Progenitor cell of endocrine pancreas (in vitro differentiated cells): ENCODE data around the gene ITPR2. TPM values are rescaled to one million over a fixed set of nuclear protein-coding genes. Genes with fewer than 3 reads are reported as not detected.
"Not testable (repeated sequence)": the region's sequence is repeated elsewhere in the genome, so short reads cannot be mapped to it uniquely, and the experiment has no call there.

Source experiments
- DNase-seq: peaks from one replicate; pipeline ENCODE4 v3.0.0; 2021; ENCODE audit warnings: low spot score; ENCODE audit not compliant: unreplicated experiment
- H3K27ac Mint-ChIP-seq: 2 replicates; pipeline ENCODE4 v1.8.0; 2021; ENCODE audit warnings: mild to moderate bottlenecking, moderate library complexity, mixed read lengths
- H3K27me3 Mint-ChIP-seq: 2 replicates; pipeline ENCODE4 v1.8.0; 2021; ENCODE audit warnings: mixed read lengths
- H3K36me3 Mint-ChIP-seq: 2 replicates; pipeline ENCODE4 v1.8.0; 2022; ENCODE audit warnings: mixed read lengths; ENCODE audit not compliant: insufficient read depth
- H3K4me1 Mint-ChIP-seq: 2 replicates; pipeline ENCODE4 v1.8.0; 2021; ENCODE audit warnings: low read depth, mixed read lengths
- H3K4me3 Mint-ChIP-seq: 2 replicates; pipeline ENCODE4 v1.8.0; 2021; ENCODE audit warnings: low read depth, mild to moderate bottlenecking, moderate library complexity, mixed read lengths
- H3K9me3 Mint-ChIP-seq: 2 replicates; pipeline ENCODE4 v1.8.0; 2021; ENCODE audit warnings: low read depth, mixed read lengths
- total RNA-seq: library from RNA; stranded (reverse); gene quantifications from 2 replicates; pipeline ENCODE4 v1.2.1, GENCODE V29; 2021
- TF ChIP-seq, protein P1 (sequence below): fragments of 200-600 bp; sonication (generic); IDR thresholded peaks from one replicate; pipeline ENCODE4 v1.5.0; 2021; ENCODE audit warnings: antibody characterized with exemption, mild to moderate bottlenecking; ENCODE audit not compliant: unreplicated experiment

Gene ITPR2
- total RNA-seq, 1 donor from 2014 or later, result 72.4 TPM

DNA sequence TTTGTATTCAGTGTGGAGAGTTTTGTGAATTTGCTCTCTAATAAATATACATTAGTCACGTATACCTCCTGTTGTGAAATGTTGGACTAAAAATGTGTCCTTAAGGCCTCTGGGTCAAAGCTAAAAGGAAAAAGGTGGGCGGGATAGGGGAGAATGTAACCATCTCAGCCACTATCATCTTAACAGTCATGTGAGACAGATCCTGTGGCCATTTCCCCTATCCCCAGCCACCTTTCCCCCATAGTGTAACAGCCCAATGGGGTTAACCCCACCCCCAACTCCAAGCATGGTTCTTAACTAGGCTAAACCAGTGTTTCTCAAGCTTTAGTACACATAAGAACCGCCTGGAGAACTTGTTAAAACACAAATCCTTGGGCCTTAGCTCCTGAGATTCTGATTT, 6.5 kb upstream of the ITPR2 start:
- no peak overlapping the region for H3K4me3 Mint-ChIP-seq
- peaks cover 7% of the 10 kb centered on the region for H3K9me3 Mint-ChIP-seq
- TF ChIP-seq, protein P1, sequence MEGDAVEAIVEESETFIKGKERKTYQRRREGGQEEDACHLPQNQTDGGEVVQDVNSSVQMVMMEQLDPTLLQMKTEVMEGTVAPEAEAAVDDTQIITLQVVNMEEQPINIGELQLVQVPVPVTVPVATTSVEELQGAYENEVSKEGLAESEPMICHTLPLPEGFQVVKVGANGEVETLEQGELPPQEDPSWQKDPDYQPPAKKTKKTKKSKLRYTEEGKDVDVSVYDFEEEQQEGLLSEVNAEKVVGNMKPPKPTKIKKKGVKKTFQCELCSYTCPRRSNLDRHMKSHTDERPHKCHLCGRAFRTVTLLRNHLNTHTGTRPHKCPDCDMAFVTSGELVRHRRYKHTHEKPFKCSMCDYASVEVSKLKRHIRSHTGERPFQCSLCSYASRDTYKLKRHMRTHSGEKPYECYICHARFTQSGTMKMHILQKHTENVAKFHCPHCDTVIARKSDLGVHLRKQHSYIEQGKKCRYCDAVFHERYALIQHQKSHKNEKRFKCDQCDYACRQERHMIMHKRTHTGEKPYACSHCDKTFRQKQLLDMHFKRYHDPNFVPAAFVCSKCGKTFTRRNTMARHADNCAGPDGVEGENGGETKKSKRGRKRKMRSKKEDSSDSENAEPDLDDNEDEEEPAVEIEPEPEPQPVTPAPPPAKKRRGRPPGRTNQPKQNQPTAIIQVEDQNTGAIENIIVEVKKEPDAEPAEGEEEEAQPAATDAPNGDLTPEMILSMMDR, result no peak
- peaks cover 3% of the 10 kb centered on the region for H3K4me1 Mint-ChIP-seq
- no peak overlapping the region for H3K27ac Mint-ChIP-seq
- H3K36me3 Mint-ChIP-seq, result peaks cover 2% of the 10 kb centered on the region
- no peak for DNase-seq
- peaks cover 6% of the 10 kb centered on the region for H3K27me3 Mint-ChIP-seq

DNA sequence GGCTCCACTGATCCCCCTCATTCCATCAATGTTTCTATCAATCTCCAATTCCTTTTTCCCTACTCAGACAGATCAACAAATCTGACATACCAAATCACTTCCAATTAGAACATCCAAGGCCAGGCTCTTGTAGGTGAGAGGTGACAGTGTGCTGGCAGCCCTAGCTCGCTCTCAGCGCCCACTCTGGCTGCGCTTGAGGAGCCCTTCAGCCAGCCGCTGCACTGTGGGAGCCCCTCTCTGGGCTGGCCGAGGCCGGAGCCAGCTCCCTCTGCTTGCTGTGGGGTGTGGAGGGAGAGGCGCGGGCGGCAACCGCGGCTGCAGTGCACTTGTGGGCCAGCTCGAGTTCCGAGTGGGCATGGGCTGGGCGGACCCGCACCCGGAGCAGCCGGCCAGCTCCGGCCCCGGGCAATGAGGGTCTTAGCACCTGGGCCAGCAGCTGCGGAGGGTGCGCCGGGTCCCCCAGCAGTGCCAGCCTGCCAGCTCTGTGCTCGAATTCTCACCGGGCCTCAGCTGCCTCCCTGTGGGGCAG, 6.0 kb upstream of the ITPR2 start:
- H3K4me3 Mint-ChIP-seq, result no peak overlapping the region
- TF ChIP-seq, protein P1, result no peak
- H3K36me3 Mint-ChIP-seq, result peaks cover 2% of the 10 kb centered on the region
- peaks cover 7% of the 10 kb centered on the region for H3K9me3 Mint-ChIP-seq
- H3K27me3 Mint-ChIP-seq, result peaks cover 6% of the 10 kb centered on the region
- peaks cover 6% of the 10 kb centered on the region for H3K4me1 Mint-ChIP-seq
- no peak overlapping the region for H3K27ac Mint-ChIP-seq
- DNase-seq, result no peak

DNA sequence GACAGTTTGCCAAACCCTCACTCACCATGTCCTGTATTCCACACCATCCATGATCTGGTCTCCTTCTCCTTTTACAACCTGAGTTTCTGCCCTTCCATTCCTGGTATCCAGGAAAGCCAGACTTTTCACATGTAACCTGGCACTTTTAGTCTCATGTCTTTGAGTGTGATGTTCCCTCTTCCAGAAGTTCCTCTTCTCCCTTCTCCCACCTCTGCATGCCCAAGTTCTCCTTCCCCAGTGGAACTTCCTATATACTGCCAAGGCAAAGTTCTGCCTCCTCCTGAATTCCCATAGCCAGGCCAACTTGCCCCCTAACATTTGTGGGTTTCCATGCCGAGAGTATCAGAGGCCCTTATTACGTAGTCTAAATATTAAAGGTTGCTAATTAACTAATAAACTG, 3.2 kb upstream of the ITPR2 start:
- peaks cover 7% of the 10 kb centered on the region for H3K9me3 Mint-ChIP-seq
- no peak overlapping the region for H3K27ac Mint-ChIP-seq
- H3K27me3 Mint-ChIP-seq, result peaks cover 8% of the 10 kb centered on the region
- H3K36me3 Mint-ChIP-seq, result peaks cover 2% of the 10 kb centered on the region
- TF ChIP-seq, protein P1, result no peak
- DNase-seq, result no peak
- no peak overlapping the region for H3K4me3 Mint-ChIP-seq
- peaks cover 17% of the 10 kb centered on the region for H3K4me1 Mint-ChIP-seq

DNA sequence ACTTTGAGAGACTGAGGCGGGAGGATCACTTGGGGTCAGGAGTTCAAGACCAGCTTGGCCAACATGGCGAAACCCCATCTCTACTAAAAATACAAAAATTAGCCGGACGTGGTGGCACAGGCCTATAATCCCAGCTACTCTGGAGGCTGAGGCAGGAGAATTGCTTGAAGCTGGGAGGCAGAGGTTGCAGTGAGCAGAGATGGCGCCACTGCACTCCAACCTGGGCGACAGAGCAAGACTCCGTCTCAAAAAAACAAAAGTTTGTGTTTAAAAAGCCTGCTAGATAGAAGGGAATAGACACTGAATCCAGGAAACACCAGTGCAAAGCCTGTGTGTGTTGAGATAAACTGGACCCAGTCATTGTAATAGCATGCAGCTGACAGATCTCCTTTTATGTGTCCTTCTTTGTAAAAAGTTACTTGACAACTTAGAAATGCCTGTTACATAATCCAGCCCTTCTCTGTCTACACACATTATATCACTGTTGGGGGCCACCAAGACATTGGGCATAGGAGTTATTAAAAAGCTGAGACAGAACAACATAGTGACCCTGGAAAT, 1.6 kb upstream of the ITPR2 start:
- H3K9me3 Mint-ChIP-seq, H3K27ac Mint-ChIP-seq, H3K36me3 Mint-ChIP-seq, DNase-seq: not testable (repeated sequence)
- peak overlapping the region; percentile 94 for H3K4me3 Mint-ChIP-seq
- peaks cover 26% of the 10 kb centered on the region for H3K4me1 Mint-ChIP-seq
- peaks cover 15% of the 10 kb centered on the region for H3K27me3 Mint-ChIP-seq

DNA sequence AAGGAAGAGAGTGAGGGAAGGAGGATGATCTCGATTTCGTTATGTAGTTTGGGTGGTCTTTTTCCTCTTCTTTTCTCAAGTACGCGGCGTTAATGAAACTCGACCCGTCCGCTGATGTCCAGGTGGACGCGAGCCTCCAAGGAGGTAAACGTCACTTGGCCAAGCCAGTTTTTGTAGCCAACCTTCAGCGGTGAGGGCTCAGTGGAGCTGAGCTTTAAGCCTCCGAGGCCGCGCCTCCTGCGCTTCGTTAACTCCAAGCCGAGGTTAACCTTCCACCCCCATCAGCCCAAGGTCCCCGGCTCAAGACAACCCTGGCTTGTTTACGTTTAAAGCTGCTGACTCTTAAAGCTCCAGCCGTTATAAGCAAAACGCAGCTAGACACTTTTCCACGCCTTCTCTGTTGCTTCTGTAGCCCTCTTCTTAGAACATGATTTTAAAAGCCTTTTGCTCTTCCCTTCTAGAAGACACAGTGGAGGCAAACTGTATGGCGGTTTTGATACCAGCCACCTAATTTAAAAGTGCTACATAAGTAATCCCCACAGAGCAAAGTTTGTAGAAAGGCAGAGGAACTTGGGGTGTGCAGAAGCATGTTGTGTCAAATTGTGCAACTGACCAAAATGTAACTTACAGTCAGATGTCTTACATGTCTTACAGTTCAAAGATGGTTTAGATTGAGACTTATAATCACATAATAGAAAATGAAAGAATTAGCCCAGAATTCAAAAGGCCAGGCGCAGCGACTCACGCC, 923 bp upstream of the ITPR2 start:
- peaks cover 4% of the 10 kb centered on the region for H3K9me3 Mint-ChIP-seq
- H3K4me1 Mint-ChIP-seq, result peaks cover 26% of the 10 kb centered on the region
- TF ChIP-seq, protein P1, result no peak
- peak; percentile 54 for DNase-seq
- peak overlapping the region; percentile 94 for H3K4me3 Mint-ChIP-seq
- H3K36me3 Mint-ChIP-seq, result peaks cover 1% of the 10 kb centered on the region
- H3K27ac Mint-ChIP-seq, result peak overlapping the region; percentile 94
- peaks cover 15% of the 10 kb centered on the region for H3K27me3 Mint-ChIP-seq
